HG03457 (cell line): ENCODE measurements around the gene PIN1.

Experiments used
- ATAC-seq: cut with Tn5 transposase; IDR thresholded peaks from one replicate; pipeline ENCODE4 v1.9.1; 2021; ENCODE audit warnings: moderate number of reproducible peaks; ENCODE audit not compliant: unreplicated experiment

Gene PIN1

GRCh38 chr19:9883231-9883758 lies 48.2 kb downstream of the PIN1 start:
- no peak for ATAC-seq

- no peak for ATAC-seq
These were observed 48.6 kb downstream of the PIN1 start for GRCh38 chr19:9883764-9884163.

- no peak for ATAC-seq
These were observed 50.0 kb downstream of the PIN1 start for GRCh38 chr19:9885077-9885552.

- no peak for ATAC-seq
These were observed 56.7 kb downstream of the PIN1 start for GRCh38 chr19:9891609-9892373.
